ENCODE data around the gene DUS2. TPM values are rescaled to one million over a fixed set of nuclear protein-coding genes. Genes with fewer than 3 reads are reported as not detected.

DUS2 gene
- total and polyA plus RNA-seq, 9 of the 15 experiments (the other 6 are each of a cell fraction or from before 2014, with no cell fraction given), result 5.8 to 22.5 (median 20.6) TPM

- TF ChIP-seq, protein P1, sequence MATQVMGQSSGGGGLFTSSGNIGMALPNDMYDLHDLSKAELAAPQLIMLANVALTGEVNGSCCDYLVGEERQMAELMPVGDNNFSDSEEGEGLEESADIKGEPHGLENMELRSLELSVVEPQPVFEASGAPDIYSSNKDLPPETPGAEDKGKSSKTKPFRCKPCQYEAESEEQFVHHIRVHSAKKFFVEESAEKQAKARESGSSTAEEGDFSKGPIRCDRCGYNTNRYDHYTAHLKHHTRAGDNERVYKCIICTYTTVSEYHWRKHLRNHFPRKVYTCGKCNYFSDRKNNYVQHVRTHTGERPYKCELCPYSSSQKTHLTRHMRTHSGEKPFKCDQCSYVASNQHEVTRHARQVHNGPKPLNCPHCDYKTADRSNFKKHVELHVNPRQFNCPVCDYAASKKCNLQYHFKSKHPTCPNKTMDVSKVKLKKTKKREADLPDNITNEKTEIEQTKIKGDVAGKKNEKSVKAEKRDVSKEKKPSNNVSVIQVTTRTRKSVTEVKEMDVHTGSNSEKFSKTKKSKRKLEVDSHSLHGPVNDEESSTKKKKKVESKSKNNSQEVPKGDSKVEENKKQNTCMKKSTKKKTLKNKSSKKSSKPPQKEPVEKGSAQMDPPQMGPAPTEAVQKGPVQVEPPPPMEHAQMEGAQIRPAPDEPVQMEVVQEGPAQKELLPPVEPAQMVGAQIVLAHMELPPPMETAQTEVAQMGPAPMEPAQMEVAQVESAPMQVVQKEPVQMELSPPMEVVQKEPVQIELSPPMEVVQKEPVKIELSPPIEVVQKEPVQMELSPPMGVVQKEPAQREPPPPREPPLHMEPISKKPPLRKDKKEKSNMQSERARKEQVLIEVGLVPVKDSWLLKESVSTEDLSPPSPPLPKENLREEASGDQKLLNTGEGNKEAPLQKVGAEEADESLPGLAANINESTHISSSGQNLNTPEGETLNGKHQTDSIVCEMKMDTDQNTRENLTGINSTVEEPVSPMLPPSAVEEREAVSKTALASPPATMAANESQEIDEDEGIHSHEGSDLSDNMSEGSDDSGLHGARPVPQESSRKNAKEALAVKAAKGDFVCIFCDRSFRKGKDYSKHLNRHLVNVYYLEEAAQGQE (IDR thresholded peaks at IDR 0.05; ENCODE audit: borderline replicate concordance), result peak; percentile 33
- TF ChIP-seq, protein P1 (CRISPR knock-in tag; IDR thresholded peaks at IDR 0.05; ENCODE audit: low read depth), result 0 out of 2 replicates have a peak, but pooled peaks have one; percentile 58
- 0 out of 2 replicates have a peak, but pooled peaks have one; percentile 34 for TF ChIP-seq CREB3L1 (IDR thresholded peaks at IDR 0.05; ENCODE audit: borderline replicate concordance, low read depth)
- TF ChIP-seq FOXJ2 (tag; IDR thresholded peaks at IDR 0.05), result no peak
- no peak for TF ChIP-seq BRCA1 (IDR thresholded peaks at IDR 0.05)
- TF ChIP-seq BRCA1 (CRISPR knock-in tag; IDR thresholded peaks at IDR 0.05), result no peak
- TF ChIP-seq SMAD2 (IDR thresholded peaks at IDR 0.05; ENCODE audit: low read depth, low read length), result no peak
- TF ChIP-seq, protein P2, sequence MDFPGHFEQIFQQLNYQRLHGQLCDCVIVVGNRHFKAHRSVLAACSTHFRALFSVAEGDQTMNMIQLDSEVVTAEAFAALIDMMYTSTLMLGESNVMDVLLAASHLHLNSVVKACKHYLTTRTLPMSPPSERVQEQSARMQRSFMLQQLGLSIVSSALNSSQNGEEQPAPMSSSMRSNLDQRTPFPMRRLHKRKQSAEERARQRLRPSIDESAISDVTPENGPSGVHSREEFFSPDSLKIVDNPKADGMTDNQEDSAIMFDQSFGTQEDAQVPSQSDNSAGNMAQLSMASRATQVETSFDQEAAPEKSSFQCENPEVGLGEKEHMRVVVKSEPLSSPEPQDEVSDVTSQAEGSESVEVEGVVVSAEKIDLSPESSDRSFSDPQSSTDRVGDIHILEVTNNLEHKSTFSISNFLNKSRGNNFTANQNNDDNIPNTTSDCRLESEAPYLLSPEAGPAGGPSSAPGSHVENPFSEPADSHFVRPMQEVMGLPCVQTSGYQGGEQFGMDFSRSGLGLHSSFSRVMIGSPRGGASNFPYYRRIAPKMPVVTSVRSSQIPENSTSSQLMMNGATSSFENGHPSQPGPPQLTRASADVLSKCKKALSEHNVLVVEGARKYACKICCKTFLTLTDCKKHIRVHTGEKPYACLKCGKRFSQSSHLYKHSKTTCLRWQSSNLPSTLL (IDR thresholded peaks at IDR 0.05), result no peak
- no peak for TF ChIP-seq ATF1 (CRISPR knock-in tag; IDR thresholded peaks at IDR 0.05)
- peak; percentile 57 for TF ChIP-seq ATF1 (tag; IDR thresholded peaks at IDR 0.05)
- TF ChIP-seq PTBP1 (IDR thresholded peaks at IDR 0.05; ENCODE audit: low read depth, low read length), result no peak
- TF ChIP-seq GTF2A2 (tag; IDR thresholded peaks at IDR 0.05), result no peak
- TF ChIP-seq, protein P3, sequence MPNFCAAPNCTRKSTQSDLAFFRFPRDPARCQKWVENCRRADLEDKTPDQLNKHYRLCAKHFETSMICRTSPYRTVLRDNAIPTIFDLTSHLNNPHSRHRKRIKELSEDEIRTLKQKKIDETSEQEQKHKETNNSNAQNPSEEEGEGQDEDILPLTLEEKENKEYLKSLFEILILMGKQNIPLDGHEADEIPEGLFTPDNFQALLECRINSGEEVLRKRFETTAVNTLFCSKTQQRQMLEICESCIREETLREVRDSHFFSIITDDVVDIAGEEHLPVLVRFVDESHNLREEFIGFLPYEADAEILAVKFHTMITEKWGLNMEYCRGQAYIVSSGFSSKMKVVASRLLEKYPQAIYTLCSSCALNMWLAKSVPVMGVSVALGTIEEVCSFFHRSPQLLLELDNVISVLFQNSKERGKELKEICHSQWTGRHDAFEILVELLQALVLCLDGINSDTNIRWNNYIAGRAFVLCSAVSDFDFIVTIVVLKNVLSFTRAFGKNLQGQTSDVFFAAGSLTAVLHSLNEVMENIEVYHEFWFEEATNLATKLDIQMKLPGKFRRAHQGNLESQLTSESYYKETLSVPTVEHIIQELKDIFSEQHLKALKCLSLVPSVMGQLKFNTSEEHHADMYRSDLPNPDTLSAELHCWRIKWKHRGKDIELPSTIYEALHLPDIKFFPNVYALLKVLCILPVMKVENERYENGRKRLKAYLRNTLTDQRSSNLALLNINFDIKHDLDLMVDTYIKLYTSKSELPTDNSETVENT (CRISPR knock-in tag; IDR thresholded peaks at IDR 0.05), result peak; percentile 85; the same call in 1 of the 2 replicates
- TF ChIP-seq, protein P4, sequence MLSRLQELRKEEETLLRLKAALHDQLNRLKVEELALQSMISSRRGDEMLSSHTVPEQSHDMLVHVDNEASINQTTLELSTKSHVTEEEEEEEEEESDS (CRISPR knock-in tag; IDR thresholded peaks at IDR 0.05), result no peak
Observed at GRCh38 chr16:68085259-68086071, 62.4 kb downstream of the DUS2 start, which contains the start of gene NFATC3 (continued).
